Activated CD4-positive, CD25-positive, alpha-beta regulatory T cell treated with anti-CD3 and anti-CD28 coated beads, Interleukin-2, amount 50 U/mL, for 24 hours (primary cell): ENCODE results near the gene SOX14.

Experiments used
- ATAC-seq, 2 donors: fragments of 150-1000 bp; cut with Tn5 transposase; one replicate each; pipeline ENCODE4 v1.10.0; 2021; ENCODE audit warnings: mild to moderate bottlenecking in 1 of 2, moderate library complexity in 1 of 2

The SOX14 gene

DNA sequence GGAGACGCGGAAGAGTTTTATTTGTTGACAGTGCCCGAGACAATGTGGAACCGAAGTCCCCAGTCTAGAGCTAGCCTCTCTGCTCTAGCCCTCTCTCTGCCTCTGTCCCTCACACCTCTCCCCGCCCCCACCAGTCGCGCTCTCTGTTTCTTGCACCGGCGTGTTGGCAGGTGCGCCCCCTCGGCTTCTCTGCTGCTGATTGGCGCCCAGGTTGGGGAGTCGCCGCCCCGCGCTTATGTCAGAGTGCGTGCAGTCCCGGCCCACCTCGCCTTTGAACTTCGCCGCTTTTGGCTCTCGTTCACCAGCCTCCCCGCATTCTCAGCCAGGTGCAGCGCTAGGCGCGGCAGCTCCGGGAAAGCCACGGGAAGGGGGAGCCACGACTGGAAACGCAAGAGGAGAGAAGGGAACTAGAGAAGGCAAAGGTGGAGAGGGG lies at the start of gene SOX14:
Gene SOX14 (plus strand): TSS at position 315 of the 433 bp plus-strand sequence. CDS start 470 bp downstream, outside the sequence.
- no peak for ATAC-seq

- no peak for ATAC-seq
Measured at GRCh38 chr3:137714551-137714950, 49.6 kb upstream of the SOX14 start.

- ATAC-seq: no peak
Measured at GRCh38 chr3:137724240-137724639, 39.9 kb upstream of the SOX14 start.

DNA sequence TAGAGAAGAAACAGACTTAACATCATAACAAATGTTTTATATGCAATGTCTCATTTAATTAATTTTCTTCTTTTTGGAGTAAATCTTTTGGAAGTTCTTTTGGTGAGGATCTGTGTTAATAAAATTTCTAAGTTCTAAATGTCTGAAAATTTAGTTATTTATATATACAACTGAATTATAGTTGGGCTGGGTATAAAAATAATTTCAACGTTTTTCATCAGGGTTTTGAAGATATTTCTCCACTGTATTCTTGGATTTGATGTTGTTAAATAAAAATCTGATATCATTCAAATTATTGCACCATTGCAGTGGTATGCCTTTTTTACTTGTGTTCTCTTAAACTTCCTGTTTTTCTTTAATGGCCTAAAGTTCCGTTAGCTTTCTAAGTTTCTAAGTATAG lies 26.9 kb upstream of the SOX14 start:
- ATAC-seq: no peak

- ATAC-seq: no peak
Measured at GRCh38 chr3:137738710-137739109, 25.4 kb upstream of the SOX14 start.

GRCh38 chr3:137743608-137744007 lies 20.5 kb upstream of the SOX14 start:
- ATAC-seq: no peak

DNA sequence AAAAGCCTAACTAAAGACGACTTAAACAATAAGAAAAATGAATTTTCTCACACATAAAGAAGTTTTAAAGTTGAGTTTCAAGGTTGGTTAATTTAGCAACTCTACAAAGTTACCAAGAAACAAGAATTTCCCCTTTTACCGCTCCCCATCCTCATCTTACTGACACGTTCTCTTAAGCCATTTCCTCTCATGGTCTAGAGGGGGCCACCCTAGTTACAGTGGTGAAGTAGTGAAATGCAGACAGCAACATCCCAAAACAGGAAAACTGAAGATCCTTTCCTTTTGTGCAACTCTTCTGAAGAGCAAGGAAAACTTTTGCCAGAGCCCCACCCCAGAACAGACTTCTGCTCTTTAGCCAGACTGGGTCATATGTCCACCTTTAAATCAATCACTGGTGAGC lies 17.3 kb upstream of the SOX14 start:
- ATAC-seq: no peak

- no peak for ATAC-seq
Measured at GRCh38 chr3:137759505-137759904, 4.6 kb upstream of the SOX14 start.

DNA sequence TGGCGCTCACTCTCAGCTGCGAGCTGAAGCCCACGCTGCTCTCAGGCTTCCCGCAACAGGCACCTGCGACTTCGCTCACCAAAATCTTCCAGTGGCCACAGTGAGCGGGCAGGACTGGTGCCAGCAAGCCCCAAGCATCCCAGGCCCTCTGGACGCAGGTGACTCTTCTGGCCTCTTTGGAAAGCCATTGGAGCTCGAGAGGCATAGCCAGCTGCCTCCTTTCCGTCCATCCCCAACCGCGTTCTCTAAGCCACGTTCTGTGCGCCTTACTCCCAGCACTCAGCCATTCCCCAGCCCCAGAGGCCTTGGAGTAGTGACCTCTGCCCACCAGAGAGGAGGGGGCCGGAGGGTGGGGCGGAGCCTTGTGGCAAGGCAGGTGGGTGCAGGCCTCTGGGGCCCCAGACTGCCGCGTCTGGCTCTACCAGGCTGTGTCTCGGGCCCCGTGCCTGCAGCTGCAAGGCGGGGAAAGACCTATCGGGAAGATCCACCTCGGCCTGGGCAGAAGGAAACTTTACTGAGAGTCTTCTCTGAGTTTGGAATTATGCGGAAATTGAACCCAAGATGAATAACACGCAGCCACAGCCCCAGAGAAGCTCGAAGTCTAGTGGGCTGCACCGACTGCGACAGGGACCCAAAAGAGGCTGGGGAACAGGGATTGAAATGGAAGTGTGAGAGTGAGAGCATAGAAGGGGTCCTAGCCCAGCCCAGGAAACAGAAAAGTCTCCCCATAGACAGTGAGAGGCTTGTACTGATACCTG lies 3.6 kb upstream of the SOX14 start:
- ATAC-seq: no peak

DNA sequence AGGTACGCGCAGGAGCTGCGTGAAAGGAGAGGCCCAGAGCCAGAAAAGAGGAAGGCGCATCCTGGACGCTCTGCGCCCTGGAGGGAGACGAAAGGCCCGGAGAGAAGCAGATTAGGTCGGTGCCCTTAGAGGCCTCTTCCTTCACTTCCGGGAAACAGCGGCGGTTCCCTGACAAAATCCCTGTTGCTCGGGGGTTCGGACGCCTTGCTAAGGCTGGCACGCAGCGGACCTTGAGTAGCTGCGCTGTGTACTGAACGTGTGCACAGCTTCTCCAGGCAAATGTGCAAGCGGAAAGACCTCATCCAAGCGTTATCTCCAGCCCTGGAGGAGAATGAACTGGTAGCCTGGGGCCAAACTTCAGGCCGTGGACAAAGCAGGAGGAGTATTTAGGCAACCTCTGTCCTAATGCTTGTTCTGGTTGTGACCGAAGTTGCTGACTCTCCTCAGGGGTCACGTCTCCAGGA lies 3.0 kb upstream of the SOX14 start:
- ATAC-seq: no peak

GRCh38 chr3:137761563-137762503 lies 2.3 kb upstream of the SOX14 start:
- no peak for ATAC-seq

DNA sequence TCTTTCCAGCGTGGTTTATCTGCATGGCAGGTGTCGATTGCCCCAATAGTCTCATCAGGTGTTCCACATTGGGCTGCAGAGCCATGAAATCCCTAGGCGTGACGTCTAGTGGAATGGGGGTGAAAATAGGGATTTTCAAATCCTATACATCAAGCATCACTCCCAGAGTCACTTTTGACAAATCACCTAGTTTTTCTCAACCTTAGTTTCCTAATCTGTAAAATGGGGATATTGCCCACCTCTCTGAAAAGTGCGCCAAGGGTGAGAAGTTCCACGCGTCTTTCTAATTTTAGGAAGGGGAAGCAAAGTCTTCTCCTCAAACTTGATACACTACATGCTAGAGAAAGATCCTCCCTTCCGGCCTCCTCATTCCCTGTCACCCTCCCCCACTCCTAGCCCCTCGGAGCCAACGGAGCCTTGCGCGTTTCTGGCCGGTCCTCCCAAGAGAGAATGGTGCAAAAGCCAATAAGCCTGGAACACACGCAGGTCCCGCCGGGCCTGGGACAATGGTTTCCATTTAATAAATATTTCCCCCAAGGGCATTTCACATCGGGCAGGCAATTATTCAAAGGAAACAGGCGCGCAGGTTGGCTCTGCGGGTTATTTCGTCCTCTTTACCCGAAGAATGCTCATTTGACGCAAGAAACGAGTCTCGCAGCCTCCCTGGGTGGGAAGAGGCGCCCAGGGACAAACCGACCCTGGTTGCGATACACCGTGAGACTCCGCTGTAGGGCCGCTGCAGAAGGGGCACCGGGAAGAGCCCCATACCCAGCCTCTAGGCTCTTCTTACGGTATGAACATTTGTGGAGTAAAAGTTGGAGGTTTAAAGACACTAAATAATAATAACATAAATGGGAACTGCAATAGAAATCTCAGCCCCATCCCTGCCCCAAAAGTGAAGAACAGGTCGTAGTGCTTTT lies 1.2 kb upstream of the SOX14 start:
- ATAC-seq: no peak

GRCh38 chr3:137763594-137763938 lies 549 bp upstream of the SOX14 start:
- no peak for ATAC-seq

DNA sequence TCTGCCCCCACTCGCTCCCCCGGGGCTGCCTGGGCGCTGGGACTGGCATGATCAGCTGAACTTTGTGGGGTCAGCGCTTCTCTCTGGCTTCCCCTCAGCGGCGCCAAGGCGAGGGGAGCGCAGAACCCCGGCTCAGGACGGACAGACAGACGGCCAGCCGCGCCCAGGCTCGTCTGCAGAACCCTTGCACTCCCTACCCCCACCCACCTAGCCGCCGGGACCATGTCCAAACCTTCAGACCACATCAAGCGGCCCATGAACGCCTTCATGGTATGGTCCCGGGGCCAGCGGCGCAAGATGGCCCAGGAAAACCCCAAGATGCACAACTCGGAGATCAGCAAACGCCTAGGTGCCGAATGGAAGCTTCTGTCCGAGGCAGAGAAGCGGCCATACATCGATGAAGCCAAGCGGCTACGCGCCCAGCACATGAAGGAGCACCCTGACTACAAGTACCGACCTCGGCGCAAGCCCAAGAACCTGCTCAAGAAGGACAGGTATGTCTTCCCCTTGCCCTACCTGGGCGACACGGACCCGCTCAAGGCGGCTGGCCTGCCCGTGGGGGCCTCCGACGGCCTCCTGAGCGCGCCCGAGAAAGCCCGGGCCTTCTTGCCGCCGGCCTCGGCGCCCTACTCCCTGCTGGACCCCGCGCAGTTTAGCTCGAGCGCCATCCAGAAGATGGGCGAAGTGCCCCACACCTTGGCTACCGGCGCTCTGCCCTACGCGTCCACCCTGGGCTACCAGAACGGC lies 621 bp downstream of the SOX14 start:
- no peak for ATAC-seq

DNA sequence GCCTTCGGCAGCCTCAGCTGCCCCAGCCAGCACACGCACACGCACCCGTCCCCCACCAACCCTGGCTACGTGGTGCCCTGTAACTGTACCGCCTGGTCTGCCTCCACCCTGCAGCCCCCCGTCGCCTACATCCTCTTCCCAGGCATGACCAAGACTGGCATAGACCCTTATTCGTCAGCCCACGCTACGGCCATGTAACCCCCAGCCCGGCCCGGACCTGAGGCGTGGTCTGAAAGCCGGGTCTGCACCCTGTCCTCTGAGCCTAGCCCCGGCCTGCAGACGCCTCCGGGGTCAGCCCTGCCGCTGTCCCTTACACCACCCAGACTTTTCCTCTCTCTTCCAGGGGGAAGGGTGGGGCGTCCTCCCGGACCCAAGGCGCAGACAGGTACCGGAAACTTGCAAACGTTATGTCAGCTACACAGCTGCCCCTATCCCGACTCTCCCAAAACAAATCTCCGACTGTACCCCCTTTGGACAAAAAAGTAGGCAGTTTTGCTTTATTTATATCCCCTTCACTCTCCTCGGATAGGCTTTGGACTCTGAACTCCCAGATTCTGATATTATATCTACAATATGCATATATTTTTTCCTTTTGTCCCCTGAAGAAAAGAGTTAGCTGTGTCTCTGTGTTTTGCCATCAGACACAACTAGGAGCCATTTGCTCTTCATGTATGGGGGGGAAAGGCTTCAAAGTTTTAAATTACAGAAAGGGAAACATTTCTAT lies 1.4 kb downstream of the SOX14 start:
- ATAC-seq: no peak

DNA sequence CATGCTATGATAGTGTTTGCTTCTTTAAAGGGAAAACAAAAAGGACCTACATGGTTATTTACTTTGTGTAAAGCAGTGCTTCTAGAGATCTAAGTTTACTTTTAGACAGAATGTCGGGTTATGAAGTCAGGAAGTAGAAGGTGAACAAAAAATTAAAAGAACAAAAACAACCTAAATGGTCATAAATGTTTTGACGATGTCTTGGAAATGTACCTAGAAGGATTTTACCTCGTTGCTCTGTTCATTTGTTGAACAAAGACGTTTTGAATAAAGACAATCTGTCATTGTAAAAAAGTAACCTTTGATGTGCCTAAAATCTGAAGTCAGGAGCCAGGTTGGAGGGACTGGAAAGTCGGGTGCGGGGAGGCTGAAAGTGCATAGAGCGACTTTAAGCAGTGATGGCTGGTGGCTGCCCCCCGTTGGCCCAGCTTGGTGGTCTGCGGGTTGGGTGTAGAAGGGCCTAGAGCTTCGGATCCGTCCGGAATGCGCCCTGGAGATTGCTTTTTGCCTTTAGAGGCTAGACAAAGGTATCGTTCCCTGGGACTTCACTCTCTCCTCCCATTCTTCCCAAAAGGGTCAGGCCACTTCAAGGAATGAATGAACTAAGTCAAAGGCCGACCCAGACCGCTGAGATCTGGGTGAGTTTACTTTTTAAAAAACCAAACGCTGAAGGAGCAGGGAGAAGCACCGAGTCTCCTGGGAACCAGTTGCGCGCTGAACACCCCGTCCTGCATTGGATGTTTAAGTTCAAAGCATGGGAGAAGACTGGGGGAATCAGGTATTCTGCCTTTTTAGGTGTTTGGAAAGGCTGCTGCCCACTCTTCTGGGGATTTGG lies 2.1 kb downstream of the SOX14 start:
- ATAC-seq: no peak

DNA sequence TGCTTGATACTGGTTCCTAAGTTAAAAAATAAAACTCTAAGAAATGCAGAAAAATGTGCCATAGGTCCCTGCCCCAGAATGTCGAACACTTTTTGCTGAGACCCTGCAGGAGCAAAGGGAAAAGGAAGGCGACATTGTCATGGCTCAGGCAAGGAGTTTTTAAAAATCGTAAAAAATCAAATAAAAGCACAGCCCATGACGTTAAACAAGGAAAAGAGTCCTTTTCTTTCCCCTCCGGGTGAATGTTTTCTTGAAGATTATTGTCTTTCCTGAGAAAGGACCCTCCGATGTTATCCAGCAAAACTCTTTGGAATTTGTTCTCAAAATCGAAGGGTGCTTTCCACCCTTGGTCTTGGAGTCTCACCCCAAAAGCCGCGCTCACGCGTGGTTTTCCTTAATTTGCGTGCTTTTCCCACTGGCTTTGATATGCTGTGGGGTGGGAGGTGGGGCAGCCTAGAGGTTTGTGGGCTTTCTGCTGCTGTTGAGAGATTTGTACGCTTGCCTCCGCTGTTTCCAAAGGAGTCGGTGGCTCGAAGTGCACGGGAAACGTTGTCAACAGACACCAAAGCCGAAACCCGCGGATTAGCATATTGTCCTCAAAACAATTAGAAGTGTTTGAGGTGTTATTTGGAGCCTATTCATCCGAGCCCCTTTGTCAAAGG lies 2.9 kb downstream of the SOX14 start:
- ATAC-seq: no peak

- no peak for ATAC-seq
Measured at GRCh38 chr3:137767538-137768360, 3.6 kb downstream of the SOX14 start.
